T-helper 2 cell treated with Interferon-gamma antibody and Interleukin-4, amounts not matched to agents 100 ng/mL and 5 ng/mL, for 36 hours (primary cell): ENCODE results near the gene SPDYE3. TPM values are rescaled to one million over a fixed set of nuclear protein-coding genes. Genes with fewer than 3 reads are reported as not detected.

ENCODE experiments used
- intact Hi-C: fragments of 100-400 bp; cut with micrococcal nuclease; formaldehyde crosslinking; loops from one replicate; pipeline ENCODE4 v1.15.1; 2023
- total RNA-seq: library from RNA; stranded (reverse); gene quantifications from 2 replicates; pipeline ENCODE4 v1.2.3, GENCODE V29; 2022

SPDYE3 gene
- total RNA-seq, 1 donor from 2014 or later = not detected

DNA sequence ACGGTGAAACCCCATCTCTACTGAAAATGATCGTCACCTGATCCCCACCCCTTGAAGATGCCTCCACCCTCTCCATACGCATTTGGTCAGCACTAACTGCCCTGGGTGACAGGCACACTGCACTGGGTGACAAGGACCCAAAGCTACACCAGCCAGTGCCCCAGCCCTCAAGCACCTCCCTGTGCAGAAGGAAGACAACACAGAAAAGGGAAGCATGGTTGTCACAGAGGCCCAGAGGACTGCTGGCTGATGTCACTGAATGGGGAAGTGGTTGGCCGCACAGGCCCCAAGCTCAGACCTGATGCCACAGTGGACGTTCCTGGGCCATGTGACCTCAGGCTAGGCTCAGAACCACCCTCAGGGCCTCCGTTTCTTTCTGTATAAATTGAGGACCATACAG is 61.6 kb downstream of the SPDYE3 start:
- intact Hi-C loops = no loop called here

DNA sequence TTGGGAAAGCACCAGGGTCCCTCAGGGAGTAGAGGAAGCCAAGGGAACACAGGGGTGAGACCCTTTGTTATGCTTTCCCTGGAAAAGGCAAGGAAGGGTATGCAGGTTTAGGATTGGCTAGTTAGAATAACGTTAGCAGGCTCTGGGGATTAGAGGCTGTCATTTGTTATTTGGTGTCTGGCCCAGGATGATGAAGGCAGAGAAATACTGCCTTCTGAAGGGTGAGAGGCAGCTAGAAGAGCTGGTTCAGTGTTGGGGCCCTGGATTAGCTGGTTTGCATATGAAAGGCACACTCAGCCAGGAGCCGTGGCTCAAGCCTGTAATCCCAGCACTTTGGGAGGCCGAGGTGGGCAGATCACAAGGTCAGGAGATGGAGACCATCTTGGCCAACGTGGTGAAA is 62.8 kb downstream of the SPDYE3 start:
- intact Hi-C loops = no loop called here

DNA sequence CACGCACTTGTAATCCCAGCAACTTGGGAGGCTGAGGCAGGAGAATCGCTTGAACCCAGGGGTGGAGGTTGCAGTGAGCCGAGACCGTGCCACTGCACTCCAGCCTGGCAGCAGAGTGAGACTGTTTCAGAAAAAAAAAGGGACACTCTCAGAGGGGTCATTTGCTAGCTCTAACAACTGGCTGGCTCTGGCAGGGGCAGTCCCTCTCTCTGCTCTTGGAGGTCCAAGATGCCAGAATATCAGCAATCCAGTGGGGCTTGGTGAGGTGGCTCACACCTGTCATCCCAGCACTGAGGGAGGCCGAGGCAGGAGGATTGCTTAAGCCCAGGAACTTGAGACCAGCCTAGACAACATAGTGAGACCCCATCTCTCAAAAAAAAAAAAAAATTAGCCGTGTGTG is 63.2 kb downstream of the SPDYE3 start:
- intact Hi-C loops = no loop called here

DNA sequence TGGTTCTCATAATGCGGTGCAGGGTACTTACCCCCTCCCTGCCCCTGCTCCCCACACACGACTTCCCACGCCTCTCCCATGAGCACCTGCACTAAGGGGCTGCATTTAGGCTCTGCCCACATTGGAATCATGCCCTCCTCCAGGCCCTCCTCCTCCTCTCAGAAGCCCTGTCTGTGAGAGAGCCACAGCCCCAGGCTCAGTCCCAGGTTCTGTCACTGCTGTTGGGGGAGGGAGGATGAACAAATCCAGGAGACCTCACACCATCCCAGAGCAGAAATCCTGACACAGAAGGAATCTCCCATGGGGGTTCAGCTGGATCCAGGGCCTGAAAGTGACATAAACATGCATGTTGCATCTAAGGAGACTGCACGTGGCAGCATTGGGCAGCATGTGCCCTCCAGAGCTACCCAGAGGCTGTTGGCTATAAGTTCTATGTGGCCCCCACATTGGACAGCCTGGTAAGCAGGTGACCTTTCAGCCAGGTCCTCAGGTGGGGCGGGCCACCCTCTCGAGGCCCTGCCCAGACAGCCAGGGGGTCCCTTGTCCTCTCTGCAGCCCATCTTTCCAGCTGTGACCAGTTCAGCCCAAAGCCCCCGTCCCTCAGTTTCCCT is 64.2 kb downstream of the SPDYE3 start:
- intact Hi-C loops = no loop called here

Other genes with a start within 250 kb of the SPDYE3 start
- gene ZNF3, start 226.0 kb upstream of the SPDYE3 start, total RNA-seq = 25.3 and 26.7 TPM in 2 replicates
- 101 and 102 TPM in 2 replicates for gene COPS6, start 218.7 kb upstream of the SPDYE3 start, total RNA-seq
- 336 and 353 TPM in 2 replicates for gene MCM7, start 206.3 kb upstream of the SPDYE3 start, total RNA-seq
- gene AP4M1, start 206.1 kb upstream of the SPDYE3 start, total RNA-seq = 10.4 and 11.7 TPM in 2 replicates
- gene TAF6, start 188.3 kb upstream of the SPDYE3 start, total RNA-seq = 63.0 and 67.4 TPM in 2 replicates
- 29.5 and 30.1 TPM in 2 replicates for gene CNPY4, start 188.1 kb upstream of the SPDYE3 start, total RNA-seq
- gene MBLAC1, start 180.7 kb upstream of the SPDYE3 start, total RNA-seq = 2.7 and 3.8 TPM in 2 replicates
- 143 and 155 TPM in 2 replicates for gene LAMTOR4, start 158.8 kb upstream of the SPDYE3 start, total RNA-seq
- 49.5 and 50.9 TPM in 2 replicates for gene TRAPPC14, start 149.0 kb upstream of the SPDYE3 start, total RNA-seq
- gene GAL3ST4, start 139.1 kb upstream of the SPDYE3 start, total RNA-seq = 4.7 and 5.7 TPM in 2 replicates
- gene GPC2, start 130.3 kb upstream of the SPDYE3 start, total RNA-seq = 7.0 and 8.5 TPM in 2 replicates
- gene STAG3, start 129.8 kb upstream of the SPDYE3 start, total RNA-seq = 19.2 and 21.7 TPM in 2 replicates
- gene PVRIG, start 87.8 kb upstream of the SPDYE3 start, total RNA-seq = 46.2 and 49.9 TPM in 2 replicates
- gene PILRB, start 50.4 kb downstream of the SPDYE3 start, total RNA-seq = 73.4 and 78.1 TPM in 2 replicates
- gene PILRA, start 65.8 kb downstream of the SPDYE3 start, total RNA-seq = 11.5 and 12.2 TPM in 2 replicates
- 1.3 and 1.9 TPM in 2 replicates for gene ZCWPW1, start 121.0 kb downstream of the SPDYE3 start, total RNA-seq
- 42.6 and 44.4 TPM in 2 replicates for gene MEPCE, start 122.1 kb downstream of the SPDYE3 start, total RNA-seq
- gene PPP1R35, start 128.8 kb downstream of the SPDYE3 start, total RNA-seq = 68.9 and 81.8 TPM in 2 replicates
- 3.2 and 3.3 TPM in 2 replicates for gene SPACDR, start 156.6 kb downstream of the SPDYE3 start, total RNA-seq
- 90.2 and 95.7 TPM in 2 replicates for gene TSC22D4, start 171.5 kb downstream of the SPDYE3 start, total RNA-seq
- 0.11 TPM in 1 of 2 replicates, not detected in the other for gene NYAP1, start 176.2 kb downstream of the SPDYE3 start, total RNA-seq
- 39.2 and 41.3 TPM in 2 replicates for gene AGFG2, start 231.5 kb downstream of the SPDYE3 start, total RNA-seq